Testis (tissue), 2 donors: ENCODE measurements around the gene CDH23.

ENCODE experiments used
- POLR2A ChIP-seq: fragments of 450-650 bp; IDR thresholded peaks from one replicate; pipeline ENCODE4 v1.6.1; 2017; ENCODE audit warnings: antibody characterized with exemption, mild to moderate bottlenecking, moderate library complexity
- TF ChIP-seq, protein P1 (sequence below), 3 experiments: fragments of 450-650 bp in 2 of 3; fragments of 200-600 bp in 1 of 3; sonication (generic) in 1 of 3; IDR thresholded peaks; one replicate each; pipeline ENCODE4 v1.5.1; 2016 to 2019; ENCODE audit warnings: antibody characterized with exemption in 3 of 3, mild to moderate bottlenecking in 2 of 3, moderate library complexity in 1 of 3

DNA sequence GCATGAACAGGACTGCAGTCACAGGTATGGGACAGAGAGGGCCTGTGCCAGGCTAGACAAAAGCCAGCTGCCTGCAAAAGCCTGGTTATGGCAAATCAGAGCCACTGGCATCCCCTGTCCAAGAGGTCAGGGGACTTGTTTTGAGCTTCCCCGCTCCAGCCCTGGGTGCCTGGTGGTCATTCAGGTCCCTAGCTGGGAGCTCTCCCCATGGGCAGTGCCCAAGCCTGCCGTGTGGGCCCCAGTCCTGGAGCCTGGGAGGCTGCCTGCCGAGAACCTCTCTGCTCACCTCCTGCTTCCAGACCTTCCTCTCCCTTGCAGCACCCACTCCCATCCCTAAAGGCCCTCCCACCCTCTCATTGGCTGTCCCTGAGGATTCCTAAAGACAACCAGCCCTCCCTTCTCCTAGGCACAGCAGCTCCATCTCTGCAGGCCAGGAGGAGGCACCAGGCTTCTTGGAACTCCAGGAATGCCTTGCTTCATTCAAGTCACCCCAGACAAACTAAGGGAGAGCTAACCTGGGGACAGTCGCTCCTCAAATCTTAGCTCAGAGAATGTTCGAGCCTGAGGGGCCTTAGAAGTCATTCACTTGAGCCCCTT lies 172.3 kb downstream of the CDH23 start:
- TF ChIP-seq, protein P1, sequence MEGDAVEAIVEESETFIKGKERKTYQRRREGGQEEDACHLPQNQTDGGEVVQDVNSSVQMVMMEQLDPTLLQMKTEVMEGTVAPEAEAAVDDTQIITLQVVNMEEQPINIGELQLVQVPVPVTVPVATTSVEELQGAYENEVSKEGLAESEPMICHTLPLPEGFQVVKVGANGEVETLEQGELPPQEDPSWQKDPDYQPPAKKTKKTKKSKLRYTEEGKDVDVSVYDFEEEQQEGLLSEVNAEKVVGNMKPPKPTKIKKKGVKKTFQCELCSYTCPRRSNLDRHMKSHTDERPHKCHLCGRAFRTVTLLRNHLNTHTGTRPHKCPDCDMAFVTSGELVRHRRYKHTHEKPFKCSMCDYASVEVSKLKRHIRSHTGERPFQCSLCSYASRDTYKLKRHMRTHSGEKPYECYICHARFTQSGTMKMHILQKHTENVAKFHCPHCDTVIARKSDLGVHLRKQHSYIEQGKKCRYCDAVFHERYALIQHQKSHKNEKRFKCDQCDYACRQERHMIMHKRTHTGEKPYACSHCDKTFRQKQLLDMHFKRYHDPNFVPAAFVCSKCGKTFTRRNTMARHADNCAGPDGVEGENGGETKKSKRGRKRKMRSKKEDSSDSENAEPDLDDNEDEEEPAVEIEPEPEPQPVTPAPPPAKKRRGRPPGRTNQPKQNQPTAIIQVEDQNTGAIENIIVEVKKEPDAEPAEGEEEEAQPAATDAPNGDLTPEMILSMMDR (IDR thresholded peaks at IDR 0.05): no peak
- TF ChIP-seq POLR2A: no peak
